ENCODE data around the gene HIVEP3.

The HIVEP3 gene

DNA sequence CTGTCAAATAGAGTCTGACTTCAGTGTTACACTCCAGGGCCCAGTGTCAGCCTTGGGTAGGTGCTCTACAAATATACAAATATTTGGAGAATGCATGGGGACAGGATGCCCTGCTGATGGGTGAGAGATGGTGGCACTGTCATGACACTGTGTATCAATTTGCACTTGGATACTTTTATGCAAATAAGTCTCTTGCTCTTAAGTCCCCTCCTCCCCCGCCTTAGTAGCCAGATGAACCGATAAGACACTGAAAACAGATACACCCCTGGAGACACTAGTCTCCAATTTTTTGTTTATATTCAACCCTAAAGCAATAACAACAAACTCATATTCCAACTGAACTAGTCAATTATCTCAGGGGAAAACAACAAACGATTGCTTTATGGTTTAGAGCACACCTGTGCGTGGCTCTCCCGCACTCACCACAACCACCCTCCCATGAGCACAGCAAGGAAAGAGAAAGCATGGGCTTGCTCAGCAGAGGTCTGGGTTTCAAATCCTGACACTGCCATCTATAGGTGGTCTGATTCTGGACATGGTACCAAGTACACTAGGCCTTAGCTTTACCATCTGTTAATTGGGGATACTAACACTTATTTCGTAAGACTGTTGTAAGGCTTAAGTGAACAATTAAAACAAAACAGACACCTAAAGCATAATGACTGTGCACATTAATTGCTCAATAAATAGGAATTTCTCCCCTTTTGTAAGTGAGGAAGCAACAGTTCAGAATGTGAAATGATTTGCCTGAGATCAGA, 50.3 kb downstream of the HIVEP3 start:
- no peak for DNase-seq

- DNase-seq, result no peak
These were observed 52.4 kb downstream of the HIVEP3 start for GRCh38 chr1:41866285-41866684.

- no peak for DNase-seq
These were observed 54.2 kb downstream of the HIVEP3 start for GRCh38 chr1:41864471-41865040.

DNA sequence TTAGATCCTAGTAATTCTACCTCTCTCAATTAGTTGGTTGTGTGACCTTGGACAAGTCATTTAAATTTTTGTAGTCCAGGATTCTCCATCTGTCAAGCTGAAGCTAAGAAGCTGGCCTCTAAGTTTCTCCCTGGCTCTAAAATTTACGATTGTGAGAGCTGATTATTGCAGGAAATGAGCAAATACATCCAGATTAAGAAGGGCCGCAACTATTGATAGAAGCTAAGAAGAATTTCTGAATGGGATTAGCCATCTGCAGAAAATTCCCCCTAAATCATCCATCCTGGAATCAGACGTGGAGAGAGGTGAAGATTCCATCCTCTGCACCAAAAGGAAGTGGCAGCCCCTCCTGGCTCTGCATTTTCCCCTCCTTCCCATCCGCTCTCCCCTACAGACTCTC, 55.0 kb downstream of the HIVEP3 start:
- DNase-seq, result no peak

DNA sequence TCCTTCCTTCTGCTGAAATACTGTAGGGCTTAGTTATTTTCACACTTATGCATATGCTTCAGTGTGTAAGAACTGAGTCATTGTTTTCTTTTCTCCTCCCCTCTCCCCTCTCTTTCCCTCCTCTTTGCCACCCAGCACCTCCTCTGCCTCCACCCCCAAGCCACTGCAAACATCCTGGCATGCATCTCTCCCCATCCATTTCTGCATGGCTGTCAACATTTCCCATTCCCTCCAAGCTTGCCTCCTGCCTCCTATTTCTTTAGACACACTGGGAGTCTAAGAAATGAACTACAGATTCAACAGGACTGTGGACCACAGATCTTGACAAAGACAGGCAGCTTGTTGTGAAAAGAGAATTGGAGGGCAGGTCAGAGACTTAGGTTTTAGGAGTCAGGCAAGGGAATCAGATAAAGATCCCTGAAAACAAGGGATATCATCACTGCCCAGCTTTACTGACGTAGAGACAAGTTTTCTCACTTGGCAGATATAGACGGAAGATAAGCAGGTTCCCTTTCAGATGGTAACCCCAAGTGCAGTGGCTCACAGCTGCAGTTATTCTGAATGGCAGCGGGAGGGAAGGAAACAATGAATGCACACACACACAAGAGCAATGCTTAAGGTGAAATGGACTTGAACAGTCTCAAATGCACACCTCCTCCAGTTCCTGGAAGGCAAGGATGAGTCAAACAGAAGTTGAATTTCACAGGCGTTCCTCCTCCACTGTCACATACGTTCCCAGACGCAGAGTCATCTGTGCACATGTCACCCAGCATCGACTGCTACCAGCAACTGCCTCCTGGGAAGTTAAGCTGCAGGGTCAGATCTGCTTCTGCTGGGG, 56.1 kb downstream of the HIVEP3 start:
- DNase-seq, result peak; percentile 55

DNA sequence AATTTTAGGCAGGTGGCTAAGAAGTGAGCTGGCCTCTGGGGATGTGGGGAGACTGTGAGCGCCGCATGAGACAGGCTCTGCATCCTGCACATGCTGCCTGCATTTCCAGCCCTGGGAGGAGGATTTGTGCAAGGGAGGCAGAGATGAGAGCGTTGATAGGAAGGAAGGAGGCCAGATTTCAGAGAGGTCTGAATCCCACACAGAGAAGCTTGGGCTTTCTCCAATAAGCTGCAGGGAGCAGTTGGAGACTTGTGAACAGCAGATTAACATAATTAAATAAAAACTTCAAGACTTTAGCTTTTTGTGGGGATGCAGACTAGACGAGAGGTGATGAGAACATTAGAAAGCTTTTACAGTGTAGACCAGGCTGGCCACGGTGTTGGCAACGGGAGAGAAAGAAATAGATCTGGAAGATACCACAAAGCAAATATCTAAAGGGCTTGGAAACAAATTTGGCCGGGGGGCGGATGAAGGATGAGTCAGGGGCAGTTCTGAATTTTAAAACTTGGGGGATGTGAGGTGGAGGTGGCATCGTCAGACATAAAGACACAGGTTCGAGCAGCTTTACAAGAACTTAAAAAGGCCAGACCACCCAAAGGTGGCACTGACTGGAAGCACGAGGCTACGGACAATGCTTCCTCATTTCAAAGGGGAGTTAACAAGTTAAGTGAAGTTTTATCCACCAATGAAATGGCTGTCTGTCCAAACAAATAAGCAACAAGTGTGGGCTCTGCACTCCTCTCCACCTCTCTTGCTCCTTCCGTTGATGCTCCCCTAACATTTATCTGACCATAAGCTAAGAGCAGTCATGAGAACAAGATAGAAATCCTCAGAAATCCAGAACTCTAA, 57.0 kb downstream of the HIVEP3 start:
- DNase-seq, result peak; percentile 16

DNA sequence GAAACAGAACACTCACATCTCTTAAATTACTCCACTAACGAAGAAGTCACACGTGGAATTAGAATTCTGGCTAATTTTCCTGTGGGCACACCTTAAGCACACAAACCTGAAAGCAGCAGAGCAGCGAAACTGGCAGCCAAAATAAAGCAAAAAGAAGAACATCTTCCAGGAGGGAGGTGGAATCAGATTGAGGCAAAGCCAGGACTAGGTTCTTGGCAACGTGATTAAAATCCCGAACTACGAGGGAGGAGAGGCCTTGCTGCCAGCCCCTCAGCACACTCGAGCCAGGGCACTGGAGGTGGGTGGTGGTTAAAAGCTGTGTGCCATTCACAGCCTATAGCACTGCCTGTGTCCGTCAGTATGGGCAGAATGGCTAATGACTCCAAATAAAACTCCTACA, 58.0 kb downstream of the HIVEP3 start:
- DNase-seq, result no peak

GRCh38 chr1:41860214-41860613, 58.5 kb downstream of the HIVEP3 start:
- no peak for DNase-seq

GRCh38 chr1:41859686-41860085, 59.0 kb downstream of the HIVEP3 start:
- no peak for DNase-seq

- DNase-seq, result peak; percentile 31
These were observed 61.8 kb downstream of the HIVEP3 start for GRCh38 chr1:41856944-41857285.

DNA sequence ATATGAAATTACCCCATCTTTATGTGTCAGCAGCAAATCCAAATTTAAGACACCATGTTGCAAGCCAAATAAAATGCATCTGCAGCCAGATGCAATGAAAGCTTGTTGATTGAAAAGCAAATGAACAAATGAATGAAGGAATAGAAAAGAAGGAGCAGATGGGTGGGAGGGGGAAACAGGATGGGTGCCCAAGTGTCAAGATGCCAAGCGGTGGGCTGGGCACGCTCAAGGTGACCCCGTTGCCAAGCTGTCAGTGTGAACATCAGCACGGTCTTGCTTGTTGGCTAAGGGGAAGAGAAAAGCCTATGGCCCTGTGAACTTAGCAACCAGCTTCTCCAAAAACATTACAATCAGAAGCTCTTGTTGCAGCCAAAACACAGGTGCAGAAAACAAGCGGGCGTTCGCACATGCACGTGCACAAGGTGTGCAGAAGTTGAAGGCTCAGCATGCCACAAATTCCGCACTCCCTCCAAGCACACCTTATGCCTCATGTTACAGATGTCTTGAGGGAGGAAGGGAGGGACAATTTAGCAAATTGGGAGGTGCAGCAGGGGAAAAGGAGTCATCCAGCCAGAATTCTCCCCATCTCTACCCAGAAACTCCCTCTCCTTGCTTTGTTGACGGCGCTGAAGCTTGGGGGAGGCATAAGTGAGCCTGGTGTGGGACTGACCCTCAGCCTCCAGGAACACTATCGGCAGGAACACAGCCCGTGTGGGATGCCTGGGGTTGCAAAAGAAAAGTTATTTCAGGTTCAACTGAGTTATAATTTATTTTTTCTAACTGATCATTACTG, 62.4 kb downstream of the HIVEP3 start:
- no peak for DNase-seq

GRCh38 chr1:41855713-41856112, 63.0 kb downstream of the HIVEP3 start:
- no peak for DNase-seq

DNA sequence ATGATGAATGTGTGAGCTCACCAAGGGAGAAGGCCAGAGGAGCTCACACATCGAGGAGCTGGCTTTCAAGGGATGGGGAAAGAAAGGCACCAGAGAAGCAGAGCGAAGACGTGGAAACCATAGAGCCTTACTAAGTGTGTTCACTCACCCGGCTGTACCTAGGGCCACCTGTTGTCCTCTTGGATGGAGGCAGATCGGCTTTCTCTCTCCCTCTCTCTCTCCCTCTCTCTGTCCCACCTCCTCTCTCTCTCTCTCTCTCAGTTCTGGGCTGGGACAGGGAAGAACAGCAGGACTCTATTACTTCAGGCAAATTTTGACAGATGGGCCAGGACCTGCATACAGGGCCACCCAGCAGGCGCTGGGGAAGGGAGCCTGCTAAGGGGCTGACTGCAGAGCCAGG, 64.8 kb downstream of the HIVEP3 start:
- no peak for DNase-seq

DNA sequence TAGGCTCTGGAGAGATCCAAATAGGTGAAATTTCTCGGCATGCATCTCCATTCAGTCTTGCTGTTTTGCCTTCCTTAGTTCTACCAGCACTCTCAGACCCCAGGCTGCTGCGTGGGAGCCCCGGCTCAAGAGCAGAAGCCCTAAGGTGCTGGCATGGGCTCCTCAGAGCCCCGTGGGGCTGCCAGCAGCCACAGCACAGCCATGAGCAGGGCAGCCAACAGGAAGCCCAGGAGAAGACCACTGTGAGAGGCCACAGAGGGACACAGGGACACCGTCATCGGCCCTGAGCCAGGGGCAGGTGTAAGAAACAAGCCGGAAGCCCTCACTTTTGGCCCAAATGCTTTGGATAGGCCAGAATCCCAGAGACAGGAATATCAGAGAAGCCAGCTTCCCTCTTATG, 66.6 kb downstream of the HIVEP3 start:
- no peak for DNase-seq

- peak; percentile 80 for DNase-seq
These were observed 67.1 kb downstream of the HIVEP3 start for GRCh38 chr1:41851589-41851988.

DNA sequence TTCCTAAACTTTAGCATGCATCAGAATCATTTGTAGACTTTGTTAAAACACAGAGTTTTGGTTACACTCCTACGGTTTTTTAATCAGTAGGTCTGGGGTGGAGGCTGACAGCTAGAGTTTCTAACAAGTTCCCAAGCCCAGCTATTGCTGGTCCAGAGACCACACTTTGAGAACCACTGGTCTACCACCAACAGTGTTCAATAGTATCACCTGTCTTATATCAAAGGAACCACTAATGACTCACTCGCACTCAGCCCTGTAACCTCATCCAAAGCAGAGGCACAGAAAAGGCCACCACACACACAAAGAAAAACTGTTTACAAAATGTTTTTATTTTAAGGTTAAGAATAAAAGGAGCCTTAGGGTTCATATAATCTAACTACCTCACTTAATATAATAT, 68.7 kb downstream of the HIVEP3 start:
- DNase-seq, result no peak

GRCh38 chr1:41849211-41849759, 69.4 kb downstream of the HIVEP3 start:
- no peak for DNase-seq

DNA sequence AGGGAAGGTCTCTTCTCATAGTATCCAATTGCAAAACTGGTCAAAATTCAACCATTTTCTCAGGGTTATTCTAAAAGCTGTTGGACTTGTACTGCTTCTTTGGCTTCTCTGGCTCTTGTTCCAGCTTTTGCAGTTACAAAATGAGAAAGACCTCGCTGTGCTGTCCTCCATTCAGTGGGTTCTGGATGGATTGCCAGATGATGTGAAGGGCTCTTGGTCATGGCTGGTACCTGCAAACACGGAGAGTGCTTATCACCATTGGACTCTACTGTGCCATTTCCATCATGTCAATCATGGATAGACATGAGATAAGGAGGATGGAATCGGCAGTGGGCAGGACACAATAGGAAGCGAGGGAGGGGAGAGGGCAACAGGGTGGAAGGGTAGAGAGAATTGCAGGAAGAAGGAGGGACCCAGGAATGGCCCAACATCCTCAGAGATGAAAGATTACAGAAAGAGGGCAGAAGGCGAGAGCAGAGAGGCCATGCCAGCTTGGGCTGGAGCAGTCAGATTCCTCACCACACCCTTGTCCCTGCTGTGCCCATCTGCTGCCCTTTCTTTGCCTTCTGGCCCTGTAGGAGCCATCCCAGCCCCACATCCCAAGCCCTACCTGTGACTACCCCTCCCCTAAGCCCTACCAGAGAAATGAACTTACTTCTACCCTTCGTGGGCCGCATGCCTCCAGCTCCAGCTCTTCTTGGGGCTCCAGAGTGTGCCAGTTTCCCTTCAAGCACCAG, 70.3 kb downstream of the HIVEP3 start:
- DNase-seq, result no peak

- no peak for DNase-seq
These were observed 71.0 kb downstream of the HIVEP3 start for GRCh38 chr1:41847733-41848132.

DNA sequence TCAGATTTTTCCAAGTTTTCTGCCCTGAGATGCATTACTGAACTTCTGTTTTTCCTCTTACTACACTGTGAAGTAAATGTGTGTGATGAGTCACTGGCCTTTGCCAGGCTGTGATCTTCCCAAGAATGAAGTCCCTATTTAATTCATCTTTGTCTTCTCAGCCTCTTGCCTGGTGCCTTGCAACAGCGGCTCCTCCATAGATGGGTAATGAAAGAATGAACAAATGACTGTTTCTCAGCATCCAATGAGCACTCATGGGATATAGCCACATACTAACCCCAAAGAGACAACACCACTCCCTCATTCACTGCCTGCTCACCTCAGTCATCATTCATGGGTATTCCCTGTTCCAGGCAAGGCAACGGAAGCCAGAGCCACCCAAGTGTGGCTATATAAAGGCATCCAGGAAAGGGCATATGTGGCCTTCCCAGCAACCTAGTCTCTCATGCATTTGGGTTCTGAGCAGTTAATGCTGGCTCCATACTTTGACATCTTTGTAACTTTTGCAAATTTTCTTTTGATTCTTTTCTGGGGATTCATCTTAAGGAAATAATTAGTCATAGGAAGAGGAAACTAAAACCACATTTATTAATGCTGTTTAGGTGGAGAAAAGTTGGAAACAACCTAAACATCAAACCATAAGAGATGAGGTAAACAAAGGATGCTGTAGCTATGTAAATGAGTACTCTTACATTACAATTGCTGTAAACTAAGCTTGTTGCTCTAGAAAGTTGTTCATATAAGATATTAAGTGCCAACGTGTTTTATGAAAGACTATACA, 71.9 kb downstream of the HIVEP3 start:
- peak; percentile 66 for DNase-seq
